NCI-H2107 treated with DMSO at 0.1 percent for 48 hours (cell line): ENCODE data around the gene TAX1BP1.

Source experiments
- DNase-seq: peaks from one replicate; lab custom pipeline; 2025; ENCODE audit not compliant: unreplicated experiment; lab: John Stamatoyannopoulos, UW

Gene TAX1BP1

DNA sequence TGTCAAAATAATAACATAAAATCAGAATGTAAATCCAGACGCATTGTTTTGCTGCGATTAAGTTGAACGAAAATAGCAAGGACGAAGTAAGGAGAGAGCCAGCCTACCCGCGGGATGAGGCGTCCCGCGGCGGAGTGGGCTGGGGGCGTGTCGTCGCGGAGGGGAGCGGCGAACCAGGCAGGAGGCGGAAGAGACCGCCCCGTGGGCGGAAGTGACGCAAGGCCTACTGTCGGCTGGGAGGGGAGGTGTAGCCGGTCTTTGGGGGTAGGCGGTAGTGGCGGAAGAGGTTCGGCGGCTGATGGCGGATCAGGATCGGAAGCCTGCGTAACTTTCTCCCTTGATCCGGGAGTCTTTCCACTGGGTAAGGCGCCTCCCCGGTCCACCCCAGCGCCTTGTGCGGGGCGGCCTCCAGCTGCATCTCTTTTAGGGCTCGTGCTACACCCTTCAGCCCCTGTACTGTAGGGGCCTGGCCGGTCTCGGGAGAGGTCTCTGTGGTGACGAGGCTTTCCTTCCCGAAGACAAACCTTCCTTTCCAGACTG lies at the start of gene TAX1BP1:
Gene TAX1BP1, plus strand, starts transcription at position 254 of the 540 bp plus-strand sequence. CDS start 8,363 bp downstream, outside the sequence.
- DNase-seq = peak; percentile 94

DNA sequence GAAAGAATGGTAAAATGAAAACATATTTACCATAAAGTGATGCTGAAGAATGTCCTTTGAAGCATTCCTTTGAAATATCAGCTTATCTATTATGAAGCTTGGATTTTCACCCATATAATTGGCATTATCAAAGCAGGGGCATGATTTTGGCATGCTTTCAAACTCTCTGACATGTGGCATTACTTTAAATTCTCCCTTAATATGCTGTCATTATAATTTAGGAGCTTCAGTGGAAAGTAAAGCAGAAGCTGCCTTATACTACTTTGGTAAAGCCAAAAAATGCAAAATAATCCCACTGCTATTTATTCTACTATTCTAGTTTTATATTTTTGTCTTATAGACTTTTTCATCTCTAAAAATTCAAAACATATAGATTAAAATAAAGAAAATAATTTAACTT lies 49.3 kb upstream of the TAX1BP1 start:
- DNase-seq = no peak

DNA sequence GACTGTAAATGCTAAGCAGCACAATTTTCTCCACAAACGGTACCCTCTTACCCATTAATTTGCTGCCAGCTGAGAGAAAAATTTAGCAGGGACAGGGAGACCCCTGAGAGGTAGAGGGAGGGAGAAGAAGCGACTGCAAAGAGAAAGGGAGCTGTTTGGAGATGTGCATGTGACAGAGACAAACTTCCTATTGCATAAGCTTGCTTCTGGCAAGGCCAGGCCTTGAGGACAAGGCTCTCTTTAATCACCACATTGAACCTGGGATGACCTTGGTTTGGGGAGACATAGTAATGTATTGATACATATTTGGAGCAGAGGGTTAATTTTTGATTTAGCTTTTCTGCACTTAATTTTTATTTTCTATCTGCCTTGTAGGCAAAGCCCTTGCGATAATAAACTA lies 46.2 kb upstream of the TAX1BP1 start:
- no peak for DNase-seq

DNA sequence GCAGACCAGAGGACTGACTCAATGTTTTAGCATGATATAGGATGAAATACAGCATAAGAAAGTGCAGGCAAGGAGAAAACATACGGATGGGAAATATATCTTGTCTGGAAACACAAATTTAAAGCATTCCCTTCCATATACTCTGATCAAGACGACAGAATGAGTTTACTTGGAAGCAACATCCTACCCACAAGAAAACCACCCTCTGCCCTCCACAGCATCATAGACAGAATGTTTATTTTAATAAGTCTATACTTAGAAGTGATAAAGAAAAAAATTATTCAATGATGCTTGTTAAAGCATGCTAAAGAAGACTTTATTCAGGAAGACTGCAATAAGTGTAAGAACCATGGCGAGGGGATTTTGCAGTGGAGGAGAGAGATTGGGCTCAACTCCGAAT lies 44.9 kb upstream of the TAX1BP1 start:
- no peak for DNase-seq

DNA sequence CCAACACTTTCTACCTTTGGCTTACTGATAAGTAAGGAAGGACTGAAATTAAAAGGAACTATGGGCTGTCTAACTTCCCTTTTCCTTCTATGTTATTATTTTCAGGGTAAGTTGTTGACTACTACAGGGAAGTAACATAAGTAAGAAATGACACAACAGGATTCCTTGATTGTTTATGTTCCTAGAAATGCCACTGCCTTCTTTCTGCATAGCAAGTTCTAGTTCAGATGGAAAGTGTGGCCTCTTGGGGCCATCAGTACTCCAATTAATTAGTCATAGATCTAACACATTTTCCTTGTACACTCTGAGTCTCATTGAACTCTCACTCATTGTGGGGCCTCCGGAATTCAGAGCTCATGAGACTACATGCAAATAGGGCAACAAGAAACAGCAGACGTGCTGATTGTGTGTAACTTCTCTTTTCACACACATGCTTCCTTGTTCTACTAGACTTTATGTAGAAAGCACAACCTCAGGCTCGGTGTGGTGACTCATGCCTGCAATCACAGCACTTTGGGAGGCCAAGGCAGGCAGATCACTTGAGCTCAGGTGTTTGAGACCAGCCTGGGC lies 42.0 kb upstream of the TAX1BP1 start:
- DNase-seq = no peak

DNA sequence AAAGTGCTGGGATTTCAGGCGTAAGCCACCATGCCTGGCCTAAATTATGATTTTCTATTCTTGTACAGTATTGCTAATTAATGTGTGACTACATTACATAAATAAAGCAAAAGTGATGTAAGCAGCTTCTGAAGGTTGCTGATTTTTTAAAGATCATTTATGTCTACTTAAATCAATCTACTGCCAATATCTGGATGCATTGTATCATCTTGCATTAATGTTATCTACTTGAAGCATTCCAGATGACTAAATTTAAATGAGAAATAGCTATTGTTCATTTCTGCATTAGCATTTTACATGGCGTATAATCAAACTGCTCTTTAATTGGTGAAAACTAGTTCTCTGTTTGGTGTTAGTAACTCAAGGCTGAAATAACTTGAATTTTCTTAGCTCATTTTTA lies 40.2 kb upstream of the TAX1BP1 start:
- DNase-seq = no peak

DNA sequence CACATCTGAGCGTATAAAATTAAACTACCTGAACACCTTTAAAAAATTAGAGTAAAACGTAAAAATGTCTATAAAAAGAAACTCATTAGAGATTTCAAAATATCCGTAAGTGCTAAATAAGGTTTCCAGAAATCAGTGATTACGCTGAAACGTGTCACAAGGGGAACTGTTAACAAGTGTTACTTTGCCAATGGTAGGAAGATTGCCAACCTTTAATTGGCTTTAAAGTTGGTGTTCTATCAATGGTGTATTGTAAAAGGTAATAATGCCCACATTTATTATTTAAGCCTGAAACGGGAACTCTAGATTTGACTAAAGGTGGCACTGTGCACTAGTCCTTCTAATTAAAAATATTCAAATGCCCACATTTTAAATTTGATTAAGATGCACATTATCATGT lies 39.5 kb upstream of the TAX1BP1 start:
- no peak for DNase-seq

DNA sequence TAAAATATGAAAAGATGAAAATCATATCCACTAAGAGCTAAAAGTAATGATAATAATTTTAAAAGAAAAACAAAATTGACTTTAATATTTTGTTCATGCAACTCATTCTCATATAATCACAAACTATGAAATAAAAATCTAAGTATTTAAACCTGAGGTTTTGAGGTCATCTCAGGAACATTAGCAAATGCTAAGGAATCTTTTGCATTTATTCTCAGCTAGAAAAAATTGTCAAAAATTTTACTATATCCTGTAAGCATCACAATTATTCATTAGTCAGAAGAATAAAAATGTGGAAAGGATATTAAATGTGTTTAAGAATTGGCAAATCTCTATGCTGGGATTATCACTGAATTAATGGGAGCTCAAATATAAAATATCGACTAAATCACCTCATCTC lies 36.8 kb upstream of the TAX1BP1 start:
- DNase-seq = no peak

DNA sequence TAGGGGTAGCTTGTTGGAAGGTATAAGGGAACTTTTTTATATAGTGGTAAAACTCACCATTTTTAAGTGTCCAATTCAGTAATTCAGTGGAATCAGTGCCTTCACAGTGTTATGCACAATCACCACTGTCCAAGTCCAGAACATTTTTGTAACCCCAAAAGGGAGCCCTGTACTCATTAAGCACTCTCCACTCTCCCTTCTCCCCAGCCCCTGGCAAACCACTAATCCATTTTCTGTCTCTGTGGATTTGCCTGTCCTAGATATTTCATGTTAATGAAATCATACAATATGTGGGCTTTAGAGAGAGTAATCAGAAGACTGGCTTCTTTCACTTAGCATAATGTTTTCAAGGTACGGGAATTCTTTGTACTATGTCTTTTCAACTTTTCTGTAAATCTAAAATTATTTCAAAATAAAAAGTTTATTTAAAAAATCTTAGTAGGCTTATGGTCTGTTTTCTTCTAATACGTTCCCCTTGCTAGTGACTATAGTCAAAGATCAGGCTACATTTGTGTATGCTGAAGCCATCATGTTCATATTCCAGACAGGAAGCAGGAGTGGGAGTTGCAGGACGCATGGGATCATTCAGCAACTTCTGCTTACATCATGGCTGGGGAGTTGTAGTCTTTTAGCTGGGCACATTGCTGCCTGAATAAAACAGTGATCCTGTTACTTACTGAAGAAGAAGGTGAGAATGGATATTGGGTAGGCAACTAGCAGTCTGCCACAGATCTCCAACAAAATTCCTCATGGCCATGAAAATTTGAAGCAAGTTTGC lies 35.4 kb upstream of the TAX1BP1 start:
- no peak for DNase-seq

DNA sequence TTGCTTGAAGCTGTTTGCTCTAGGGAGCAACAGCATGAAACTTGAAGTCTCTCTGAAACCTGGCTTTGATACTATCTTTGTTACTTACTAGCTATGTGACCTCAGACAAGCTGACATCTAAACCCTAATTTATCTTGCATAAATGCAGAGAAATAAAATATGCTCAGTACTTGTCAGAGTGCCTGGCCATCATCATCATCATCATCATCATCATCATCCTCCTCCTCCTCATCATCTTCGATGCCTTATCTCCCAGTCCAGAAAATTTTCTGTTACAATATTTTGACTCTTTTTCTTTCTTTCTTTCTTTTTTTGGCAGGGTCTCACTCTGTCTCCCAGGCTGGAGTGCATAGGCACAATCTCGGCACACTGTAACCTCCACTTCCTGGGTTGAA lies 34.8 kb upstream of the TAX1BP1 start:
- DNase-seq = no peak

DNA sequence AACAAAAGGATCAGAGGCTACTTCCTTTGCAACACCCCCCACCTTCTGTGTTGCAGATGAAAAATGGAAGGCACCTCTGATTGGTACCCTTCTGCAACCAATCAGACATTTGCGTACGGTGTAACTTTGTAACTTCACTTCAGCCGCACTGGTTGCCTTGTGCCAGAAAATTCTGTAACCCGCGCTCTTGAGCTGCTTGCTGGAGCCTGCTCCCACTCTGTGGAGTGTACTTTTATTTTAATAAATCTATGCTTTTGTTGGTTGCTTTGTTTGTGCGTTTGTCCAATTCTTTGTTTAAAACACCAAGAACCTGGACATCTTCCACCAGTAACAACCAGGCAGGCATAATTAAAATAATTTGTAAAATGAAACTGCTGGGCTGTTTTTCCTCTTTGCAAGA lies 31.5 kb upstream of the TAX1BP1 start:
- no peak for DNase-seq

DNA sequence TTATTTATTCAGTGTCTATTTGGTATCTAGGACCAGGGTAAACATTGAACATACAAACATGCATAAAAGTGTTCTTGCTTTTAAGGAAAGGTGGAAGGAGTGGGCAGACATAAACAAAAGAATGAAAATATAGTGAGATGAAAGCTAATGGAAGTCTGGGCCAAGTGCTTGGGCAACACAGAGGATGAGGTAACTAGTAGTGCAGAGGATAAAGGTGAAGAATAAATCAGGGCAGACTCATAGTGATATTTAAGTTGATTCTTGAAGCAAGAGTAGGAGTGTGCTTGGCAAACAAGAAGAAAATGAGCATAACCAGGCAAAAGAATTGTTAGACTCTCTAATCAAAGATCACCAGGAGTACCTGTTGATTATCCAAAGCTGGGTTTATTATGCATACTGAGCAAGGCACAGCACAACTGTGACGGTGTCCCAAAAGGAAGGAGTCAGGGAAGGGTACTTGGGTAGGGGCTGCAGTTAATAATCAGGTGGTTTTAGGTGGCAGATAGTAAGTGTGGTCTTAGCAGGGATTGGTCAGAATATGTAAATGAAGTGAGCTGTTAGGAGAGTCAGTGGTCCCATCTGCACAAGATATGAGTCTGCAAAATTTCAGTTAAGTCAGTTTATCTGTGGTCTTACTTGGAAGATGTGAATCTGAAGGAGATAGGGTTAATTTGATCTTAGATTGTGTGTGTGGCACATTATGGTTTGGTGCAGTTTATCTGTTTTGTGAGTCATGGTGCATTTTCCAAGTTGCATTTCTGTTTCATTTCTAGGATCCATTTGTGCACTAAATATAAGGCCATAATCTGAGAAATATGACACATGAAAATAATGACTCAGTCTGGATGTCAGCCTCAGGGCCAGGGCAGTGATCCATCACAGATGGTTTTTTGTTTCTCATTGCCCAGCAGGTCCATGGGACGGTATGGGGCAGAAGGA lies 30.6 kb upstream of the TAX1BP1 start:
- no peak for DNase-seq

DNA sequence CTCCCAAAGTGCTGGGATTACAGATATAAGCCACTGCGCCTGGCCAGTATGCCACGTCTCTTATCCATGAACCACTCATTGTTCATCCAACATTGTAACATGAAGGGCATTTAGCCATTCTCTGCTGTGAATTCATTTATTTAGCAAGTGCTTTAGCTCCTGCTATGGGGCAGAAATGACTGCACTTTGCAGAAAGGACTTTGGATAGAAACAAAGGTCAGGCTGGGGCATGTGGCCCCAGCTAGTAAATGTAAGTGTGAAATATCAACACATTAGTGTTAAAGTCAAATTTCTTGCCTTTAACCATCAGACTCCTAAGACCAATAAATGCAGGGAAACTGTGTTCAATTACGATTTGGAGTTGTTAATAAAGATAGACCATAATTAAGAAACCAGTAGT lies 27.7 kb upstream of the TAX1BP1 start:
- no peak for DNase-seq

DNA sequence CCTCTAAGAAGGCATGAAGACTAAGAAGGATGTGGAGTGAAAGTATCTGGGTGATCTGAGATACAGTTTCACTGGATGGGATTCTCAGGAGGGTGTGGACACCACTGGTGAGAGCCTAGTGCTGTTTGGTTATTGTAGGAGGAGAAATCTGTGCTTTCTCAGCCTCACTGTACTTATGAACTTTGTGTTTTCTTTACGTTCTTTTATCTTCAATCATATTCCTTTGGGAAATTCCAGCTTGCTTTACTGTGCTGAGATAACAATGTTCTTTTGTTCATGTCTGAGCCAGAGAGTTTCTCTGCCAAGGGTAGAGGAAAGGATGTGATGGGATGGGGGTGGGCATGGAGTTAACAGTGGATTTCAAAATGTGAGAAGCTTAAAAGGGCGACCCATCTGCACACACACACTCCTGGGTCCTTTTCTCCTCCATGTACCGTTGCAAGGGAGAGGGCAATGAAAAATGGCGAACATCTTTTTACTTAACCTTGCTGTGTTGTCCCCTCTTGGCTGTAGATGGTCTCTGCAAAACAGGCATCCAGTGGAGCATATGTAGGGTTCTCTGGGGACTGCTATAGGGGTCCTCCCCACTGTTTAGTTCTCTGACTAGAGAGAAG lies 25.0 kb upstream of the TAX1BP1 start:
- DNase-seq = no peak

DNA sequence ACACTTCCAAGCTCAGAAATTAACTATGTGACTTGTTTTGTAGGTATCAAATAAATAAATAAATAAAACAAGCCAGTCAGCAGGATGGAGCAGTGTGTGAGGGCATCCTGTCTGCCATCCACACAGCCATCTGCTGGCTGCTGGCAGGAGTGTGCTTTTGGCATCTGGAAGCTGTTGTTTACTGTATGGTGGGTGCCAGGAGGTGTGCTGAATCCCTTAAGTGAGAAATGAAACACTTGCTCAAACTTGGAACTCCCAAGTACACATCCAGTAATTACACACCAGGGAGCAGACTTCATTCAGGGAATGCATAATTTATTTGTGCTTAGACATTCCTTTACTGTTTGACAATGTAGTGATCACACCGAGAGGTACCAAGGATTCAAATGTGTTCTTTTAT lies 16.9 kb upstream of the TAX1BP1 start:
- peak; percentile 29 for DNase-seq

DNA sequence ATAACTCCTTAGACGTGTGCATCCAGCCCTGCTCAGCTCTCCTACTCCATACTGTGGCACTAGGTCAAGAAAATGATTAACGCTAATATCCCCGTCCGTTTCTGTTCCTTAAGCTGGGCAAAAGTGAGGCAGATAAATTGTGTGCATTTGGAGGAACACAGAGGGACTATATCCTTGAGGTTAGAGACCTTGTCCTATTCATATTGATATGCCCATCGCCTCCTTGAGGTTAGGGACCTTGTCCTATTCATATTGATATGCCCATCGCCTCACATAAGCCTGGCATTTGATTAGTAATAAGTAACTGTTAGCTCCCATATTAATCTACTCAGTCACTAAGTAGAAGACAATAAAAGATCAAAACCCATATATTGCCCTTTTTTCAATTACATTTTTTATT lies 12.9 kb upstream of the TAX1BP1 start:
- no peak for DNase-seq

DNA sequence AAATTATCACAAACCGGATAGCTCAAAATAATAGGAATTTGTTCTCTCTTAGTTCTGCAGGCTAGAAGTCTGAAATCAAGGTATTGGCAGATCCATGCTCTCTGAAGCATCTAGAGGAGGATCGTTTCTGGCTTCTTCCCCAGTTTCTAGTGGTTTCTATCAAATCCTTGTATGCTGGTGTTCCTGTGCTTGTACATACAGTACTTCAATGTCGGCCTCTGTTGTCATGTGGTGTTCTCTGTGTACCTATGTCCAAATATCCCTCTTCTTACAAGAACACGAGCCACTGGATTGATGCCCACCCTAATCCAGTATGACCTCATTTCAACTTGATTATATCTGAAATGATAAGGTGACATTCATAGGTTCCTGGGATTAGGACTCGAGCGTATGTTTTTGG lies 9.8 kb upstream of the TAX1BP1 start:
- DNase-seq = no peak

DNA sequence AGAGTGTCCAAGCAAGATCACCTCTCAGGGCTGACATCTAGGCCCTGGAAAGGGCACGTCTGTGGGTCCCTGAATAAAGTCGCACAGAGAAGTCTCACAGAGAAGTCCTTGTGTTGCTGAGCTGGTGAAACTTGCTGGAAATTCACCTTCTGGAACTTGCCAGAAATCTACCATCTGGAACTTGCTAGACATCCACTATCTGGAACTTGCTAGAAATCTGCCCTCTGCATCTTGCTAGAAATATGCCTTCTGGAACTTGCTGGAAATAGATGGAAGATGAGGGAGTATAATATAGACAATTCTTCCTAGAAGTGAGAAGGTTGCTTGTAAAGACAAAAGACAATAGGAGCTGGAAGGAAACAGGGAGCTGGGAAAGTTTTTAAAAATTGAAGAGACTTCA lies 5.4 kb upstream of the TAX1BP1 start:
- no peak for DNase-seq

DNA sequence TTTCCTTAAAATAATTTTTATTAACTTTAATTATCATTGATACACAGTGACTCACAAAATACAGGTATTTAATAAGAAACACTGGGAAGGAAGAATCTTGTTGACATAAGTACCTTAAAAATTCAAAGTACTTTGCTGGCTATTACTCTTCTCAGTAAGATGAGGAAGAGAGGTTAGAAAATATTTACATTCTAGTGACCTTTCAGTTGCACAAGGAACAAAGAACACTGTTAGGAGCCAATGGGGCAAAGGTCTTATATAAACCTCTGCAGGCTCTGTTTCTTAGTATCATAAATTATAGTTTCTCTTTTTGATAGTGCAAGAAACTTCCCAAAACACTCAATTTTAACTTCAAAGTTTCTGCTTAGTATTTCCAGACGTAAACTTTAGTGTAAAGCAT lies 4.8 kb upstream of the TAX1BP1 start:
- DNase-seq = no peak

DNA sequence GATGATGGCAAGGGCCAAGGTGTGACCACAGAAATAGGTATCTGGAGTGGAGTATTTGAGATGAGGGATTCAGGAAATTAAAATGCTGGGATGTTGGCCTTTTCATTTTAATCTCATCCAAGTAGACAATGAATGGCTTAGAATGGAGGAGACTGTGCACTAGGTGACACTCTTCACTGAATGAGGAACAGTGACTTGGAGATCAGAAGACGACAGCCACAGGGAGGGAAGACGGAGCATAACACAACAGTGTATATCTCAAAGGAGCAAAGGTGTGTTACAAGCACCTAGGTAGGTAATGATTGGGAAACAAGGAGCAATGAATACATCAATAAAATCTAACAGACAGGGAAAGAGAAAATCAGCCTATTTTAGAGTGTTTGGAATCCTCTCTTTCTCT lies 4.1 kb upstream of the TAX1BP1 start:
- DNase-seq = no peak

DNA sequence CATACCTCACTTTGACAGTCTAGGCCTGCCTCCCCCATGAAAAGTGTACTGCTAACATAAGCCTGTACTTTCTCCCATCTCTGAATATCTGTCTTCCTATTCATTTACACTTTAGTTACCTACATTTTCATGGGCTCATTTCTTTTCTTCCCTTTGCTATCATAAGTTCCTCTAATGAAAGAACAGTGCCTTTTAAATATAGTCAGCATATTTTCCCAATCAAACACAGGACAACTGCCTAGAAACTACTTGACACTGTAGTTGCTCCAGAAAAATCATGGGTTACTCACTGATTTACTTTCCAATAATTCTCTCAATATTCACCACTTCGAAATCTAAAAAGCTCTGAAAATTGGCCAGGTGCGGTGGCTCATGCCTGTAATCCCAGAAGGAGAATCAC lies 2.8 kb upstream of the TAX1BP1 start:
- DNase-seq = no peak
